ENCODE results near the gene MYL2.

- TF ChIP-seq CTCF (IDR thresholded peaks at IDR 0.05) (no peak), POLR2AphosphoS5 (IDR thresholded peaks at IDR 0.05) (no peak)
Measured at GRCh38 chr12:110888256-110888991, 32.0 kb downstream of the MYL2 start.
